Fibroblast of gingiva (primary cell): ENCODE data around the gene GTF2I.
"Not testable (repeated sequence)": the region's sequence is repeated elsewhere in the genome, so short reads cannot be mapped to it uniquely, and the experiment has no call there.

Experiments used
- DNase-seq: peaks from one replicate; pipeline ENCODE4 v3.0.0-alpha.2; 2011; ENCODE audit warnings: low read depth

The GTF2I gene

GRCh38 chr7:74779053-74779452 is 121.5 kb downstream of the GTF2I start:
- not testable (repeated sequence) for DNase-seq

- not testable (repeated sequence) for DNase-seq
These were observed 124.2 kb downstream of the GTF2I start for GRCh38 chr7:74781746-74782145.

GRCh38 chr7:74783595-74783994 is 126.1 kb downstream of the GTF2I start:
- DNase-seq = not testable (repeated sequence)

- peak; percentile 83 for DNase-seq
These were observed 131.0 kb downstream of the GTF2I start for GRCh38 chr7:74788369-74789150.

GRCh38 chr7:74789200-74789736 is 131.8 kb downstream of the GTF2I start:
- DNase-seq = not testable (repeated sequence)

GRCh38 chr7:74797848-74798622 is 140.5 kb downstream of the GTF2I start:
- not testable (repeated sequence) for DNase-seq

GRCh38 chr7:74798644-74799043 is 141.1 kb downstream of the GTF2I start:
- not testable (repeated sequence) for DNase-seq
